Kidney epithelial cell (primary cell): ENCODE results near the gene LONP1. TPM values are rescaled to one million over a fixed set of nuclear protein-coding genes. Genes with fewer than 3 reads are reported as not detected.

Experiments
- DNase-seq: peaks from one replicate; pipeline ENCODE4 v3.0.0-alpha.2; 2010; ENCODE audit warnings: low read depth
- H3K27me3 ChIP-seq: 2 replicates; pipeline ENCODE4 v1.6.0; 2011; ENCODE audit warnings: low read length; ENCODE audit not compliant: control insufficient read depth, insufficient read depth
- H3K36me3 ChIP-seq: 2 replicates; pipeline ENCODE4 v1.5.1; 2011; ENCODE audit warnings: low read length; ENCODE audit not compliant: control insufficient read depth, insufficient read depth
- H3K4me3 ChIP-seq: 2 replicates; pipeline ENCODE4 v1.5.1; 2011; ENCODE audit warnings: low read depth, mild to moderate bottlenecking, control low read depth, low read length
- total RNA-seq: library from RNA; depleted of rRNA; stranded (reverse); fragments of >200 nt; gene quantifications from 2 replicates; pipeline ENCODE4 v1.2.3, GENCODE V29; 2015
- TF ChIP-seq, protein P1 (sequence below): IDR thresholded peaks from 2 replicates; pipeline ENCODE4 v1.5.1; 2011; ENCODE audit warnings: mild to moderate bottlenecking, moderate library complexity, low read length, control low read depth, inconsistent platforms; ENCODE audit not compliant: insufficient read depth, poor library complexity, severe bottlenecking

The LONP1 gene
- total RNA-seq, 1 donor from 2014 or later: 151 TPM

DNA sequence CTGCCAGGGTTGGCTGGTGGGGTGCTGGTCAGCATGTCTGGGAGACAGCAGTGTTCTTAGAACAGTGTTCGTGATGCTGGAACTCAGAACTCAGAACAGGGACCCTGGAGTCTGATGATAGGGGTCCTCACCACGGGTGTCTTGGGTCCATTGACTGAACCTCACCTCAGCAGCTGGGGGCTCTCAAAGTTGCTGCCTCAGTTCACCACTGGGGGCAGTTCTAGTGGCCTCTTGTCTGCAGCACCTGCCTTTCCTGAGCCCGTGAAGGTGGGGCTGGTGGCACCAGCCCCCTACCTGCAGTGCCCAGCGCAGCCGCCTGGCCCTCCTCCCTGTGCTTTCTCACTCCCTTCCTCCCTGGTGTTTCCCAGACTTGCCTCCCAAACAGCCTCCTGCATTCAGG is 68.6 kb downstream of the LONP1 start:
- TF ChIP-seq, protein P1, sequence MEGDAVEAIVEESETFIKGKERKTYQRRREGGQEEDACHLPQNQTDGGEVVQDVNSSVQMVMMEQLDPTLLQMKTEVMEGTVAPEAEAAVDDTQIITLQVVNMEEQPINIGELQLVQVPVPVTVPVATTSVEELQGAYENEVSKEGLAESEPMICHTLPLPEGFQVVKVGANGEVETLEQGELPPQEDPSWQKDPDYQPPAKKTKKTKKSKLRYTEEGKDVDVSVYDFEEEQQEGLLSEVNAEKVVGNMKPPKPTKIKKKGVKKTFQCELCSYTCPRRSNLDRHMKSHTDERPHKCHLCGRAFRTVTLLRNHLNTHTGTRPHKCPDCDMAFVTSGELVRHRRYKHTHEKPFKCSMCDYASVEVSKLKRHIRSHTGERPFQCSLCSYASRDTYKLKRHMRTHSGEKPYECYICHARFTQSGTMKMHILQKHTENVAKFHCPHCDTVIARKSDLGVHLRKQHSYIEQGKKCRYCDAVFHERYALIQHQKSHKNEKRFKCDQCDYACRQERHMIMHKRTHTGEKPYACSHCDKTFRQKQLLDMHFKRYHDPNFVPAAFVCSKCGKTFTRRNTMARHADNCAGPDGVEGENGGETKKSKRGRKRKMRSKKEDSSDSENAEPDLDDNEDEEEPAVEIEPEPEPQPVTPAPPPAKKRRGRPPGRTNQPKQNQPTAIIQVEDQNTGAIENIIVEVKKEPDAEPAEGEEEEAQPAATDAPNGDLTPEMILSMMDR: no peak
- H3K4me3 ChIP-seq: no peak overlapping the region
- no peak for DNase-seq
- peaks cover 3% of the 10 kb centered on the region for H3K36me3 ChIP-seq
- H3K27me3 ChIP-seq: no peaks in the 10 kb centered on the region

- no peaks in the 10 kb centered on the region for H3K27me3 ChIP-seq
- no peak for DNase-seq
- peaks cover 3% of the 10 kb centered on the region for H3K36me3 ChIP-seq
- TF ChIP-seq, protein P1: no peak
- H3K4me3 ChIP-seq: no peak overlapping the region
Observed at GRCh38 chr19:5648464-5648863, 71.5 kb downstream of the LONP1 start.

DNA sequence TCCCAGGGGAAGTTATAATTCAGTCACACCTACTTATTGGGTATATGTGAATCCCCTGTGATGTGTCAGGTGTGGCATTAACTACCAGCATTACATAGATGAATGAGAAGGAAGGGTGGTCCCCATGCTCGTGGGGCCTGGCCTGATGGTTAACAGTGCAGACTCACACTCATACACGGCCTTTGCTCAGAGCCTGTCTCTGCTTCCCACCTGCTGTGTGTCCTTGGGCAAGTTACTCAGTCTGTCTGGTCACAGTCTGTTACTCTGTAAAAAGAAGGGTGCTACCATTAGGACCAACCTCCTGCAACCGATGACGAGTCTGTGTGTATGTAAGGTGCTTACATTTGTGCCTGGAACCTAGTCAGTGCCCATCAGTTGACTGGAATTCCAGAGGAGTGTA is 73.2 kb downstream of the LONP1 start:
- H3K36me3 ChIP-seq: peaks cover 3% of the 10 kb centered on the region
- TF ChIP-seq, protein P1: no peak
- no peaks in the 10 kb centered on the region for H3K27me3 ChIP-seq
- H3K4me3 ChIP-seq: no peak overlapping the region
- DNase-seq: no peak

GRCh38 chr19:5645409-5645808 is 74.5 kb downstream of the LONP1 start:
- no peak for DNase-seq
- Histone ChIP-seq H3K36me3 (peaks cover 3% of the 10 kb centered on the region), H3K4me3 (no peak overlapping the region), H3K27me3 (no peaks in the 10 kb centered on the region)
- TF ChIP-seq, protein P1: no peak

DNA sequence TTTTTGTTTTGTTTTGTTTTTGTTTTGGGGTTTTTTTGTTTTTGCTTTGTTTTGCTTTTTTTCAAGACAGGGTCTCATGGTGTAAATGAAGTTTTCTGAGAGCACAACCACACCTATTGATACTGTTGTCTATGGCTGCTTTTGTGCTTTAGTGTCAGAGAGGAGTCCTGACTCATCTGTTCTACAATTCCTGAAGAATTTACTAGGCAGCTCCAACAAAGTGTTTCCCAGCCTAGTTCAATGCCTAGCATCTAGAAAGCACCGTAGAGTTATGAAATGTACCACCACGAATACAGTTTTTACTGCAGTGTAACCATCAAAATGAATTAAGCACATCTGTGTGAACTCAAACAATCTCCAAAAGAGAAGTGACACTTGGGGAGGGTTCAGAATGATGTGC is 75.9 kb downstream of the LONP1 start:
- H3K4me3 ChIP-seq: no peak overlapping the region
- peaks cover 3% of the 10 kb centered on the region for H3K36me3 ChIP-seq
- H3K27me3 ChIP-seq: no peaks in the 10 kb centered on the region
- DNase-seq: no peak
- TF ChIP-seq, protein P1: no peak

GRCh38 chr19:5643060-5643459 is 76.9 kb downstream of the LONP1 start:
- no peak overlapping the region for H3K4me3 ChIP-seq
- no peaks in the 10 kb centered on the region for H3K27me3 ChIP-seq
- DNase-seq: no peak
- TF ChIP-seq, protein P1: no peak
- H3K36me3 ChIP-seq: peaks cover 3% of the 10 kb centered on the region
